GM21423 (cell line): ENCODE data around the gene PKNOX2.

Experiments used
- ATAC-seq: cut with Tn5 transposase; IDR thresholded peaks from one replicate; pipeline ENCODE4 v1.9.1; 2021; ENCODE audit warnings: mild to moderate bottlenecking, moderate library complexity; ENCODE audit not compliant: unreplicated experiment

The PKNOX2 gene

GRCh38 chr11:125154378-125155099 lies 10.0 kb upstream of the PKNOX2 start:
- no peak for ATAC-seq

GRCh38 chr11:125155100-125155444 lies 9.5 kb upstream of the PKNOX2 start:
- no peak for ATAC-seq

GRCh38 chr11:125155767-125156166 lies 8.8 kb upstream of the PKNOX2 start:
- no peak for ATAC-seq

GRCh38 chr11:125156346-125157117 lies 8.0 kb upstream of the PKNOX2 start:
- ATAC-seq: no peak

- ATAC-seq: no peak
Observed at GRCh38 chr11:125157118-125157733, 7.3 kb upstream of the PKNOX2 start.

GRCh38 chr11:125157953-125158680 lies 6.4 kb upstream of the PKNOX2 start:
- ATAC-seq: no peak

GRCh38 chr11:125162743-125163142 lies 1.8 kb upstream of the PKNOX2 start:
- ATAC-seq: no peak

- ATAC-seq: no peak
Observed at GRCh38 chr11:125163431-125164063, 1.0 kb upstream of the PKNOX2 start.

- ATAC-seq: no peak
Observed at GRCh38 chr11:125164091-125164421, 495 bp upstream of the PKNOX2 start.

GRCh38 chr11:125165111-125165842 lies 726 bp downstream of the PKNOX2 start:
- ATAC-seq: no peak

- no peak for ATAC-seq
Observed at GRCh38 chr11:125165843-125166763, 1.6 kb downstream of the PKNOX2 start.

- ATAC-seq: no peak
Observed at GRCh38 chr11:125166764-125167291, 2.3 kb downstream of the PKNOX2 start.

- no peak for ATAC-seq
Observed at GRCh38 chr11:125167292-125167953, 2.9 kb downstream of the PKNOX2 start.

- no peak for ATAC-seq
Observed at GRCh38 chr11:125167954-125168835, 3.6 kb downstream of the PKNOX2 start.

- no peak for ATAC-seq
Observed at GRCh38 chr11:125168918-125169456, 4.4 kb downstream of the PKNOX2 start.

GRCh38 chr11:125170001-125170509 lies 5.5 kb downstream of the PKNOX2 start:
- no peak for ATAC-seq

- ATAC-seq: no peak
Observed at GRCh38 chr11:125170510-125171031, 6.0 kb downstream of the PKNOX2 start.
